Naive thymus-derived CD4-positive, alpha-beta T cell (primary cell): ENCODE results near the gene AJAP1. TPM values are rescaled to one million over a fixed set of nuclear protein-coding genes. Genes with fewer than 3 reads are reported as not detected.

Source experiments
- ATAC-seq: fragments of 150-1000 bp; cut with Tn5 transposase; 2 replicates; pipeline ENCODE4 v1.10.0; 2021; ENCODE audit warnings: mild to moderate bottlenecking, moderate library complexity
- CTCF ChIA-PET: fragments of 350-600 bp; sonication (Branson Sonifier 250); formaldehyde crosslinking; loops from one replicate; lab custom pipeline; 2021; ENCODE audit warnings: antibody characterized with exemption; lab: Charles Lee
- POLR2A ChIA-PET: fragments of 350-600 bp; sonication (Branson Sonifier 250); formaldehyde crosslinking; loops from one replicate; lab custom pipeline; 2021; ENCODE audit warnings: antibody characterized with exemption, inconsistent platforms; lab: Charles Lee
- DNase-seq, 9 donors: peaks; one replicate each; pipeline versions ENCODE4 v3.0.0 to v3.0.0-alpha.2; 2020 to 2022; ENCODE audit warnings: mixed read lengths in 1 of 9
- H3K27ac ChIP-seq: one replicate; pipeline ENCODE4 v1.7.0; 2013; ENCODE audit warnings: mild to moderate bottlenecking, low read depth, low read length, moderate library complexity
- H3K27me3 ChIP-seq, 2 donors: one replicate each; pipeline ENCODE4 v1.7.0; 2013; ENCODE audit warnings: low read length in 2 of 2, mild to moderate bottlenecking in 2 of 2, moderate library complexity in 2 of 2; ENCODE audit not compliant: control insufficient read depth in 2 of 2, insufficient read depth in 2 of 2
- H3K36me3 ChIP-seq, 3 experiments: 1 replicate in 2 of 3; 2 replicates in 1 of 3; pipeline ENCODE4 v1.7.0; 2013; ENCODE audit warnings: low read length in 3 of 3, mild to moderate bottlenecking in 3 of 3, moderate library complexity in 1 of 3; ENCODE audit not compliant: insufficient read depth in 3 of 3, control insufficient read depth in 2 of 3
- H3K4me1 ChIP-seq, 2 donors: one replicate each; pipeline ENCODE4 v1.7.0; 2013; ENCODE audit warnings: low read length in 2 of 2, mild to moderate bottlenecking in 2 of 2, moderate library complexity in 1 of 2; ENCODE audit not compliant: control insufficient read depth in 2 of 2, insufficient read depth in 2 of 2
- H3K4me3 ChIP-seq: 2 replicates; pipeline ENCODE4 v1.7.0; 2013; ENCODE audit warnings: mild to moderate bottlenecking, low read length
- H3K9me3 ChIP-seq, 3 experiments: 1 replicate in 2 of 3; 2 replicates in 1 of 3; pipeline ENCODE4 v1.7.0; 2013; ENCODE audit warnings: low read length in 3 of 3; ENCODE audit not compliant: control insufficient read depth in 2 of 3
- H3K27ac Mint-ChIP-seq, 9 donors: one replicate each; pipeline ENCODE4 v1.8.0; 2020 to 2022; ENCODE audit warnings: mixed read lengths in 9 of 9, mild to moderate bottlenecking in 8 of 9, moderate library complexity in 5 of 9, inconsistent platforms in 2 of 9
- H3K27me3 Mint-ChIP-seq, 5 donors: one replicate each; pipeline ENCODE4 v1.8.0; 2021 to 2022; ENCODE audit warnings: mixed read lengths in 5 of 5, mild to moderate bottlenecking in 1 of 5
- H3K36me3 Mint-ChIP-seq, 5 donors: one replicate each; pipeline ENCODE4 v1.8.0; 2020 to 2022; ENCODE audit warnings: mixed read lengths in 5 of 5, mild to moderate bottlenecking in 3 of 5, inconsistent platforms in 1 of 5
- H3K4me1 Mint-ChIP-seq, 7 donors: one replicate each; pipeline ENCODE4 v1.8.0; 2020 to 2022; ENCODE audit warnings: mixed read lengths in 7 of 7, mild to moderate bottlenecking in 3 of 7, inconsistent platforms in 1 of 7
- H3K4me3 Mint-ChIP-seq, 10 donors: one replicate each; pipeline ENCODE4 v1.8.0; 2020 to 2022; ENCODE audit warnings: mild to moderate bottlenecking in 10 of 10, mixed read lengths in 10 of 10, moderate library complexity in 6 of 10, inconsistent platforms in 2 of 10
- H3K9me3 Mint-ChIP-seq, 11 donors: one replicate each; pipeline ENCODE4 v1.8.0; 2020 to 2022; ENCODE audit warnings: mixed read lengths in 11 of 11, mild to moderate bottlenecking in 4 of 11, inconsistent platforms in 1 of 11, moderate library complexity in 1 of 11
- intact Hi-C, 2 donors: fragments of 100-400 bp; cut with micrococcal nuclease; formaldehyde crosslinking; loops; one replicate each; pipeline ENCODE4 v1.15.1; 2023
- polyA plus RNA-seq, 2 donors: library from polyadenylated mRNA; unstranded; fragments of 300-500 nt; fragmentation: Illumina TruSeq; gene quantifications; one replicate each; pipeline ENCODE4 v1.2.3, GENCODE V29; 2021
- total RNA-seq, 6 experiments: library from RNA in 5 of 6; stranded (reverse) in 5 of 6; gene quantifications; 1 replicate in 5 of 6; 2 replicates in 1 of 6; pipeline ENCODE4 v1.2.3 and lab custom pipeline; 2021 to 2026

Gene AJAP1
- total RNA-seq (1 to 10 TPM in 3 of 5 experiments, under 1 TPM in 1, not detected in 1; 0.61 to 2.4 (median 1.2) TPM), polyA plus RNA-seq (under 1 TPM; 0.09 to 0.15 TPM), total RNA-seq (lab: John Stamatoyannopoulos, UW) (6.7 reads per million, percentile 29 among the genes with 10 or more reads in this experiment)

- H3K4me3 Mint-ChIP-seq, result peak within 1 kb of the TSS in 4 of 10 donors; percentile 23 to 71 (median 32)
- Histone ChIP-seq H3K27ac (no peak within 1 kb of the TSS), H3K36me3 (no peaks in the 10 kb centered on the region), H3K27me3 (no peaks in the 10 kb centered on the region), H3K4me1 (peaks cover 0 to 6% of the 10 kb centered on the region in 2 donors), H3K4me3 (no peak within 1 kb of the TSS), H3K9me3 (no peaks in the 10 kb centered on the region)
- H3K9me3 Mint-ChIP-seq, result no peaks in the 10 kb centered on the region
- intact Hi-C loops, result loop anchor here in 1 of 2 donors (10.0 kb wide), 1 partner anchor 951 kb away; no protein-coding TSS in a partner anchor
- peak within 1 kb of the TSS in 1 of 9 donors; percentile 33 for H3K27ac Mint-ChIP-seq
- H3K27me3 Mint-ChIP-seq, result peaks cover 13 to 44% (median 31%) of the 10 kb centered on the region in 5 donors
- ATAC-seq (no peak), DNase-seq (no peak)
- H3K36me3 Mint-ChIP-seq, result peaks cover 0 to 6% (median 0%) of the 10 kb centered on the region in 5 donors
- POLR2A ChIA-PET, result no interaction called here
- peaks cover 0 to 11% (median 9%) of the 10 kb centered on the region in 7 donors for H3K4me1 Mint-ChIP-seq
- CTCF ChIA-PET, result interaction anchor here (0.6 kb wide), 1 partner anchor 657 kb away, joined by 3 read pairs; no protein-coding TSS in a partner anchor
Measured at GRCh38 chr1:4653796-4654725, at the start of gene AJAP1. Gene AJAP1 (plus strand): TSS chr1:4654609. CDS start chr1:4655426, 817 bp downstream.

- Mint-ChIP-seq H3K27me3 (peaks cover 3 to 58% (median 41%) of the 10 kb centered on the region in 5 donors), H3K4me1 (peaks cover 0 to 2% (median 0%) of the 10 kb centered on the region in 7 donors), H3K27ac (no peak overlapping the region), H3K36me3 (peaks cover 0 to 6% (median 0%) of the 10 kb centered on the region in 5 donors), H3K9me3 (peaks cover 0 to 21% (median 7%) of the 10 kb centered on the region in 11 donors), H3K4me3 (no peak overlapping the region)
- Histone ChIP-seq H3K27ac (no peak overlapping the region), H3K9me3 (peaks cover 0 to 10% (median 0%) of the 10 kb centered on the region in 3 experiments), H3K4me1 (no peaks in the 10 kb centered on the region), H3K4me3 (no peak overlapping the region), H3K27me3 (no peaks in the 10 kb centered on the region), H3K36me3 (no peaks in the 10 kb centered on the region)
- ChIA-PET CTCF (no interaction called here), POLR2A (no interaction called here)
- no peak for ATAC-seq
- no peak for DNase-seq
- intact Hi-C loops, result no loop called here
Measured at GRCh38 chr1:4605158-4605557, 49.3 kb upstream of the AJAP1 start.

GRCh38 chr1:4611563-4612341, 42.7 kb upstream of the AJAP1 start:
- H3K36me3 Mint-ChIP-seq, result peaks cover 0 to 8% (median 2%) of the 10 kb centered on the region in 5 donors
- intact Hi-C loops, result no loop called here
- no peak for DNase-seq

GRCh38 chr1:4612991-4613390, 41.4 kb upstream of the AJAP1 start:
- Mint-ChIP-seq H3K9me3 (peaks cover 5 to 31% (median 14%) of the 10 kb centered on the region in 11 donors), H3K4me3 (no peak overlapping the region), H3K27ac (no peak overlapping the region), H3K27me3 (peaks cover 0 to 16% (median 12%) of the 10 kb centered on the region in 5 donors), H3K4me1 (no peaks in the 10 kb centered on the region), H3K36me3 (peaks cover 0 to 8% (median 2%) of the 10 kb centered on the region in 5 donors)
- H3K27me3 ChIP-seq, result no peaks in the 10 kb centered on the region
- DNase-seq (no peak), ATAC-seq (no peak)
- no peak overlapping the region for H3K27ac ChIP-seq
- no peak overlapping the region for H3K4me3 ChIP-seq
- intact Hi-C loops, result no loop called here
- POLR2A ChIA-PET, result no interaction called here
- no peaks in the 10 kb centered on the region for H3K36me3 ChIP-seq
- H3K9me3 ChIP-seq, result peaks cover 0 to 12% (median 0%) of the 10 kb centered on the region in 3 experiments
- CTCF ChIA-PET, result no interaction called here
- H3K4me1 ChIP-seq, result no peaks in the 10 kb centered on the region

More at GRCh38 chr1:4611563-4612341, 42.7 kb upstream of the AJAP1 start:
- H3K36me3 ChIP-seq, result no peaks in the 10 kb centered on the region
- no peak overlapping the region for H3K4me3 ChIP-seq
- Mint-ChIP-seq H3K27ac (no peak overlapping the region), H3K9me3 (peaks cover 5 to 33% (median 16%) of the 10 kb centered on the region in 11 donors), H3K27me3 (peaks cover 0 to 27% (median 24%) of the 10 kb centered on the region in 5 donors), H3K4me3 (no peak overlapping the region), H3K4me1 (no peaks in the 10 kb centered on the region)
- H3K27ac ChIP-seq, result no peak overlapping the region
- no peaks in the 10 kb centered on the region for H3K4me1 ChIP-seq
- no peaks in the 10 kb centered on the region for H3K27me3 ChIP-seq
- H3K9me3 ChIP-seq, result peaks cover 0 to 12% (median 0%) of the 10 kb centered on the region in 3 experiments
- no peak for ATAC-seq
- POLR2A ChIA-PET, result no interaction called here
- CTCF ChIA-PET, result no interaction called here

GRCh38 chr1:4613606-4614370, 40.6 kb upstream of the AJAP1 start:
- Histone ChIP-seq H3K4me3 (no peak overlapping the region), H3K9me3 (peaks cover 0 to 12% (median 0%) of the 10 kb centered on the region in 3 experiments), H3K27me3 (no peaks in the 10 kb centered on the region), H3K4me1 (no peaks in the 10 kb centered on the region), H3K36me3 (no peaks in the 10 kb centered on the region), H3K27ac (no peak overlapping the region)
- DNase-seq (no peak), ATAC-seq (no peak)
- H3K27ac Mint-ChIP-seq, result no peak overlapping the region
- H3K36me3 Mint-ChIP-seq, result peaks cover 0 to 8% (median 0%) of the 10 kb centered on the region in 5 donors
- intact Hi-C loops, result no loop called here
- peaks cover 0 to 10% (median 5%) of the 10 kb centered on the region in 5 donors for H3K27me3 Mint-ChIP-seq
- H3K4me3 Mint-ChIP-seq, result no peak overlapping the region
- ChIA-PET CTCF (no interaction called here), POLR2A (no interaction called here)
- peaks cover 0 to 24% (median 12%) of the 10 kb centered on the region in 11 donors for H3K9me3 Mint-ChIP-seq
- H3K4me1 Mint-ChIP-seq, result no peaks in the 10 kb centered on the region
